Coronary artery (tissue), 2 donors: ENCODE measurements around the gene AGBL1.

Experiments used
- DNase-seq: peaks from one replicate; pipeline ENCODE4 v3.0.0-alpha.2; 2017; ENCODE audit warnings: low spot score
- H3K27ac ChIP-seq, 2 donors: fragments of 200-600 bp; sonication (generic); one replicate each; pipeline ENCODE4 v1.5.1; 2016 to 2019
- H3K4me3 ChIP-seq: fragments of 200-600 bp; sonication (generic); 2 replicates; pipeline ENCODE4 v1.5.1; 2016; ENCODE audit warnings: mild to moderate bottlenecking, moderate library complexity
- TF ChIP-seq, protein P1 (sequence below): fragments of 200-600 bp; sonication (generic); IDR thresholded peaks from one replicate; pipeline ENCODE4 v1.5.1; 2019; ENCODE audit warnings: antibody characterized with exemption

The AGBL1 gene

DNA sequence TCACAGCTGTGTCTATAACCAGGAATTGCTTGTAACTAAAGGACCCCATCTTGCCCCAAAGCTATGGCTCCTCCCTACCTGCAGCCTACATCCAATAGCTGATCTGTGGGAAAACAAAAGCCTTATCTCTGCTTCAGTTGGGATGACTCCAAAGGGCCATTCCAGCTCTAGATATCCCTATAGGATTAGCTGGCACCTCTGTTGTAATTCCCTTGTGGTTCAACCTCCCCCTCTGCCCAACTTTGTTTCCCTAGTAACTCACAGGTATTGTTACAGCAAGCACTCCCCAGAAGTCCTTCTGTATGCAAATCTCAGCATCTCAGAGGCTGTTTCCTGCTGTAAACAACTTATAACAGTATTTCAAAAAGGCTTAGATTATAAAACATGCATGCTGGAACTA is 478.6 kb downstream of the AGBL1 start:
- Histone ChIP-seq H3K27ac (no peak overlapping the region), H3K4me3 (no peak overlapping the region)
- DNase-seq: no peak
- TF ChIP-seq, protein P1, sequence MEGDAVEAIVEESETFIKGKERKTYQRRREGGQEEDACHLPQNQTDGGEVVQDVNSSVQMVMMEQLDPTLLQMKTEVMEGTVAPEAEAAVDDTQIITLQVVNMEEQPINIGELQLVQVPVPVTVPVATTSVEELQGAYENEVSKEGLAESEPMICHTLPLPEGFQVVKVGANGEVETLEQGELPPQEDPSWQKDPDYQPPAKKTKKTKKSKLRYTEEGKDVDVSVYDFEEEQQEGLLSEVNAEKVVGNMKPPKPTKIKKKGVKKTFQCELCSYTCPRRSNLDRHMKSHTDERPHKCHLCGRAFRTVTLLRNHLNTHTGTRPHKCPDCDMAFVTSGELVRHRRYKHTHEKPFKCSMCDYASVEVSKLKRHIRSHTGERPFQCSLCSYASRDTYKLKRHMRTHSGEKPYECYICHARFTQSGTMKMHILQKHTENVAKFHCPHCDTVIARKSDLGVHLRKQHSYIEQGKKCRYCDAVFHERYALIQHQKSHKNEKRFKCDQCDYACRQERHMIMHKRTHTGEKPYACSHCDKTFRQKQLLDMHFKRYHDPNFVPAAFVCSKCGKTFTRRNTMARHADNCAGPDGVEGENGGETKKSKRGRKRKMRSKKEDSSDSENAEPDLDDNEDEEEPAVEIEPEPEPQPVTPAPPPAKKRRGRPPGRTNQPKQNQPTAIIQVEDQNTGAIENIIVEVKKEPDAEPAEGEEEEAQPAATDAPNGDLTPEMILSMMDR: no peak

DNA sequence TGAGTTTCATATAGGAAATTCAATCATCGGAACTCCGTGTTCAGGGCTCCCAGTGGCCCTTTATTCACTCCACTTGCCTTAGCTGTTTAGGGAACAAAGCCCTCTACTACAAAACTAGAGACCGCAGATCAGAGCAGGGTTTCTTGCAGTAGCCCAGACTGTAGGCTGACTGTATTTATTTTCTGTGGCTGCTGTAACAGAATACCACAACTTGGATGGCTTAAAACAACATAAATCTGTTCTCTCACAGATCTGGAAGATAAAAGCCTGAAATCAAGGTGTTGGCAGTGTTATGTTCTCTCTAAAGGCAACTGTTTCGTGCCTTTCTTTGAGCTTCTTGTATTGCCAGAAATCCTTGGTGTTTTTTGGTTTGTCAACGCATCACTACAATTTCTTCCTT is 479.0 kb downstream of the AGBL1 start:
- DNase-seq: no peak
- H3K27ac ChIP-seq: no peak overlapping the region
- H3K4me3 ChIP-seq: no peak overlapping the region
- TF ChIP-seq, protein P1: no peak

DNA sequence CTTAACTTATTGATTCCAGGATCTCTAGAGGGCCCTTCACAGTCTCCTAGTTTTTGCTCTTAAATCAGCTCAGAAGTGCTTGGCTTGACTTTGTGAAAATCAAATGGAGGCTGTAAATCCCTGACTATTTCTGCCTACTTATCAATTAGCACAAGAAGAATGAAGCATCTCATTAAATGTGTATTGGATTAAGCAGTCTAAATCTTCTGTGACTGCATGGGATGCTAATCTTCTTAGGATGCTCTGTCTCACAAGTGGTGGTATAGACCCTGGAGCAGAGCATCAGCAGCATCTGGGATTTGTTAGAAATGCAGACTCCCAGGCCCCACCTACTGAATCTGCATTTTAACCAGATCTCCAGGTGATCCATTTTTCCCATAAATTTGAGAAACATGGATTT is 488.7 kb downstream of the AGBL1 start:
- no peak overlapping the region for H3K4me3 ChIP-seq
- TF ChIP-seq, protein P1: no peak
- H3K27ac ChIP-seq: no peak overlapping the region
- no peak for DNase-seq

DNA sequence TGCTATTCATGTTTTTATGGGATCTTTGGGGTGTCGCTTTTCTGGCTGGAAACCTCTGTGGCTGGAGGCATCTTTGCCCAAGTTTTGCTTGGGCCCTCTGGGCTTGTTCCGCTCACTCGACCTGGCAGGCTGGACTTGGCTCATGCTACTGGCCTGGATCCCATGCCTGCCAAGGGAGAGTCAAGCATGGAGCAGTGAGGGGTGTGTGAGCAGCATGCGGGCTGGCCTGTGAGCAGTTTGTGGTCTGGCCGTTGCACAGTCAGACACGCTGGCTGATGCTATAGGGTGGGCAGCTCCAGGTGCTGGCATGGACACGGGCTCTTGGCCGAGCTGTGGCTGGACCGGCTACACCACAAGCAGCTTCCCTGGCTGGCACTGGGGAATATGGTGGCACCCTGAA is 491.1 kb downstream of the AGBL1 start:
- H3K27ac ChIP-seq: no peak overlapping the region
- TF ChIP-seq, protein P1: no peak
- no peak overlapping the region for H3K4me3 ChIP-seq
- DNase-seq: no peak

DNA sequence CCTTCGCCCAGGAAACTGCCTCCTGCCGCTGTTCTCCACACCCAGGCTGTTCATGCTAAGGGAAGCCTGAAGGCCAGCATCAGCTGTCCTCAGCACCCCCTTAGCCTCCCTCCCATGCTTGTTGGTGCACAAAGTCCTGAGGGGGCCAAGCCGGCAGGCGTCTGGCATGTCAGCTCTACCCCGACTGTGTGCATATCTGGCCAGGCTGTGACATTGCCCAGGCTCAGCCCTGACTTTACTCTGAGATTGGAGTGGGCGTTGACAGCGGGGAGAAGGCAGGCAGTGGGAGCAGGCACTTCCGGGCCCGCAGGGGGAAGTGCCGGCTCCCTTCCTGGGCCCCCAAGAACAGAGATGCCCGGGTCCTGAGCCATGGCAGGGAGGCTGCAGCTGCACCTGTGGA is 492.2 kb downstream of the AGBL1 start:
- TF ChIP-seq, protein P1: no peak
- H3K27ac ChIP-seq: no peak overlapping the region
- no peak for DNase-seq
- no peak overlapping the region for H3K4me3 ChIP-seq

DNA sequence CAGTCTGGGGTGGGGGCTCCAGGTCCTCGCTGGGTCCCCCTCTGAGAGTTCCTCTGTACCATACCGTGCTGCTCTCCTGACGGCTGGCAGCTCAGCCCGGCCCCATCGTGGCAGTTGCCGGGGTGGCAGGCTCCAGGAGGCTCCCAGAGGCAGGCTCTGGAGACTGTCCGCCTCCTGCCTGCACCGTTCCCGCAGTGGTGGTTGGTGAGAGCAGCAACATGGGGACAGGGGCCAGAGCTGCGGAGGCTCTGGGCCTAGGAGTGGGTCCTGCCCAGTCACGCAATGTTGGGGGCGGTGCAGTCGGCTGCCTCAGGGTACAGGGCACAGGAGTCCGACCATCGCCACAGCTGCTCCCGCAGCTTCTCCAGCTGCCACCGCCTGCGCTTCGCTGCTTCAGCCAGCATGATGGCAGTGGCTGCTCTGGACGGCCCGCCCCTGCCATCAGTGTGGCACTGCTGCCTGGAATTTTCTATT is 492.7 kb downstream of the AGBL1 start:
- DNase-seq: no peak
- H3K4me3 ChIP-seq: no peak overlapping the region
- TF ChIP-seq, protein P1: no peak
- H3K27ac ChIP-seq: no peak overlapping the region

DNA sequence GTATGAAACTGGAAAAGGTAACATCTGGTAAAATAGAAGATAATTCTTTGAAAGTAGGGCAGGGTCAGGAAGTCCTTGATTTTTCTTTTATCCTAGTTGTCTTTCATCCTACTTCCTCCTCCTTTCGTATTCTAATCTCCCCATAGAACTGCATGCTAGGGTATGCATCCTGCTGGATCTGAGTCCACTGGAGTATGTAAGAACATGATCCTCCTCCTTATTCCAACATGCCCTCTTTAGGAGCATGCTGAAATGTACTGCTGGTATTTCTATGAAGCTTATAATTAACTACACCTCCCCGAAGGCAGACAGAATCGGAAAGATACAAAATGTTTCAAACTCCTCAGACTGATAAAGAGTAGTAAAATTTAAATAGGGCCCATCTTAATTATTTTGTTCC is 493.8 kb downstream of the AGBL1 start:
- TF ChIP-seq, protein P1: no peak
- DNase-seq: no peak
- Histone ChIP-seq H3K27ac (no peak overlapping the region), H3K4me3 (no peak overlapping the region)
